ENCODE results near the gene CNTROB. TPM values are rescaled to one million over a fixed set of nuclear protein-coding genes. Genes with fewer than 3 reads are reported as not detected.

Gene CNTROB
- total and polyA plus RNA-seq, 2 of the 4 experiments (the other 2 are of a cell fraction), result 12.7 to 26.4 TPM

DNA sequence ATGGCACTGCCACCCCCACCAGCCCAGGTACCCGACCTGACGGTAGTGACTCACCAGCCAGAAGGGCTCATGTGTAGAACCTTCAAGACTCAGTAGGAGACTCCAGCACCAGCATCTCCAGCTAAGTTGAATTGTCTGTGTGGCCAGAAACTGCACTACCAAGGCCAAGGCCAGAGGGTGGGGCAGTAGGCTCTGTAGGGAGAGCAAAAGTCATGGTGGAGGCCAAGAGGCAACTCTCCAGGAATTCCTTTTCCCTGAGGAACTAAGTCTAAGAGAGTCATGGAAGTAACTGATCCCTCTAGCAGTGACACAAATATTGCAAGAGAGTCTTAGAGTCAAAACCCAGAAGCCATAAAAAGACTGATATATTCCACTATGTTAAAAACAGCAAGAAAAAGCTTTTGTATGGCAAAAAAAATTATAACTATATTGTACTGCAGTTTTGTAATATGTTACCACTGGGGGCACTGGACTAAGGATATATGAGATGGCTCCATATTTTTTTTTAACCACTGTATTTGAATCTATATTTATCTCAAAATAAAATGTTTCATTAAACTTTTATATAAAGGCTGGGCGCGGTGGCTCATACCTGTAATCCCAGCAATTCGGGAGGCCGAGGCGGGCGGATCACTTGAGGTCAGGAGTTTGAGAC is 40.3 kb downstream of the CNTROB start:
- dilution Hi-C loops (cut with HindIII; ENCODE audit: low sequenced_read_pairs, unreplicated experiment) (no loop called here), intact Hi-C loops (cut with micrococcal nuclease) (no loop called here), in situ Hi-C loops (cut with MboI; ENCODE audit: low sequenced_read_pairs) (no loop called here)
- H3K27me3 ChIP-seq (ENCODE audit: control insufficient read depth, insufficient read depth, low read length), result peaks cover 17% of the 10 kb centered on the region
- H2AK5ac ChIP-seq (ENCODE audit: low read depth, low read length), result no peak overlapping the region
- H3K4me3 ChIP-seq (ENCODE audit: insufficient read depth, low read depth, low read length), result no peak overlapping the region
- no peak overlapping the region for H3K9ac ChIP-seq (ENCODE audit: low read depth, low read length)
- POLR2A ChIA-PET (ENCODE audit: unreplicated experiment), result interaction anchor here (0.6 kb wide), 2 partner anchors 15 to 238 kb away, joined by 3 read pairs; partner anchors contain the start of gene AURKB
- H2BK15ac ChIP-seq (ENCODE audit: low read depth, low read length), result no peak overlapping the region
- no peak overlapping the region for H3K4me2 ChIP-seq (ENCODE audit: low read depth, low read length)
- no peak overlapping the region for H2BK120ac ChIP-seq (ENCODE audit: low read depth, low read length)
- no peak overlapping the region for H4K8ac ChIP-seq (ENCODE audit: low read depth in 2 of 2, low read length in 2 of 2)
- no peaks in the 10 kb centered on the region for H3K79me1 ChIP-seq (ENCODE audit: low read depth in 1 of 2, low read length in 2 of 2)
- no peak overlapping the region for H3K27ac ChIP-seq (ENCODE audit: insufficient read depth, low read length)
- TF ChIP-seq NFE2L2 (IDR thresholded peaks at IDR 0.05; ENCODE audit: low read depth, low read length) (no peak), MAZ (IDR thresholded peaks at IDR 0.05; ENCODE audit: borderline replicate concordance, low read depth, low read length) (no peak), CEBPB (IDR thresholded peaks at IDR 0.05; ENCODE audit: low read depth, low read length) (no peak), MXI1 (IDR thresholded peaks at IDR 0.05; ENCODE audit: borderline replicate concordance, low read depth, low read length) (no peak), SMC3 (IDR thresholded peaks at IDR 0.05; ENCODE audit: low read depth, low read length) (no peak)
- TF ChIP-seq, protein P1, sequence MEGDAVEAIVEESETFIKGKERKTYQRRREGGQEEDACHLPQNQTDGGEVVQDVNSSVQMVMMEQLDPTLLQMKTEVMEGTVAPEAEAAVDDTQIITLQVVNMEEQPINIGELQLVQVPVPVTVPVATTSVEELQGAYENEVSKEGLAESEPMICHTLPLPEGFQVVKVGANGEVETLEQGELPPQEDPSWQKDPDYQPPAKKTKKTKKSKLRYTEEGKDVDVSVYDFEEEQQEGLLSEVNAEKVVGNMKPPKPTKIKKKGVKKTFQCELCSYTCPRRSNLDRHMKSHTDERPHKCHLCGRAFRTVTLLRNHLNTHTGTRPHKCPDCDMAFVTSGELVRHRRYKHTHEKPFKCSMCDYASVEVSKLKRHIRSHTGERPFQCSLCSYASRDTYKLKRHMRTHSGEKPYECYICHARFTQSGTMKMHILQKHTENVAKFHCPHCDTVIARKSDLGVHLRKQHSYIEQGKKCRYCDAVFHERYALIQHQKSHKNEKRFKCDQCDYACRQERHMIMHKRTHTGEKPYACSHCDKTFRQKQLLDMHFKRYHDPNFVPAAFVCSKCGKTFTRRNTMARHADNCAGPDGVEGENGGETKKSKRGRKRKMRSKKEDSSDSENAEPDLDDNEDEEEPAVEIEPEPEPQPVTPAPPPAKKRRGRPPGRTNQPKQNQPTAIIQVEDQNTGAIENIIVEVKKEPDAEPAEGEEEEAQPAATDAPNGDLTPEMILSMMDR (conservative IDR thresholded peaks at IDR 0.05; ENCODE audit: low read depth, low read length), result peak; percentile 42
- TF ChIP-seq, protein P2, sequence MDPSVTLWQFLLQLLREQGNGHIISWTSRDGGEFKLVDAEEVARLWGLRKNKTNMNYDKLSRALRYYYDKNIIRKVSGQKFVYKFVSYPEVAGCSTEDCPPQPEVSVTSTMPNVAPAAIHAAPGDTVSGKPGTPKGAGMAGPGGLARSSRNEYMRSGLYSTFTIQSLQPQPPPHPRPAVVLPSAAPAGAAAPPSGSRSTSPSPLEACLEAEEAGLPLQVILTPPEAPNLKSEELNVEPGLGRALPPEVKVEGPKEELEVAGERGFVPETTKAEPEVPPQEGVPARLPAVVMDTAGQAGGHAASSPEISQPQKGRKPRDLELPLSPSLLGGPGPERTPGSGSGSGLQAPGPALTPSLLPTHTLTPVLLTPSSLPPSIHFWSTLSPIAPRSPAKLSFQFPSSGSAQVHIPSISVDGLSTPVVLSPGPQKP (IDR thresholded peaks at IDR 0.05; ENCODE audit: borderline replicate concordance, low read depth, low read length), result no peak
- H2AFZ ChIP-seq (replicated peaks; ENCODE audit: low read length, poor library complexity), result no peak overlapping the region
- H3K9me3 ChIP-seq (ENCODE audit: control insufficient read depth, insufficient read depth, low read length), result peaks cover 9% of the 10 kb centered on the region; the same call in 1 of the 2 replicates
- no peak overlapping the region for H4K5ac ChIP-seq (ENCODE audit: low read depth, low read length)
- no peak overlapping the region for H2BK20ac ChIP-seq (ENCODE audit: low read depth, low read length)
- H2BK5ac ChIP-seq (ENCODE audit: low read depth, low read length, poor library complexity, severe bottlenecking), result no peak overlapping the region
- H2AK9ac ChIP-seq (replicated peaks; ENCODE audit: low read depth, low read length, poor library complexity), result no peak overlapping the region
- CTCF ChIA-PET, result interaction anchor here (0.6 kb wide), 1 partner anchor 15 kb away, joined by 5 read pairs; no protein-coding TSS in a partner anchor
- no peak for DNase-seq
- no peaks in the 10 kb centered on the region for H3K36me3 ChIP-seq (ENCODE audit: control insufficient read depth, insufficient read depth, low read length)
- no peak overlapping the region for H3K14ac ChIP-seq (replicated peaks; ENCODE audit: low read depth, low read length)
- H3K4me1 ChIP-seq (ENCODE audit: control insufficient read depth, insufficient read depth, low read length), result no peaks in the 10 kb centered on the region
- H3K4ac ChIP-seq (ENCODE audit: low read depth, low read length), result no peak overlapping the region
- no peaks in the 10 kb centered on the region for H3K9me1 ChIP-seq (ENCODE audit: insufficient read depth, low read length)
- no peak overlapping the region for H4K91ac ChIP-seq (ENCODE audit: insufficient read depth, low read depth, low read length)
- no peak overlapping the region for H3K18ac ChIP-seq (ENCODE audit: low read depth, low read length)
- no CpG with 5 or more reads among the region's 8 CpGs for WGBS, 2 experiments (ENCODE audit: extremely low coverage in 2 of 2, insufficient read length in 1 of 2)
- H3K23ac ChIP-seq (ENCODE audit: low read depth, low read length), result no peak overlapping the region
- BruUV-seq (replicated peaks), result no TSS peak
- ATAC-seq (ENCODE audit: low read depth), result peak; percentile 32; the same call in 1 of the 2 replicates
- no peak overlapping the region for H3K56ac ChIP-seq (ENCODE audit: extremely low read depth, insufficient read depth, low read length)
- no peaks in the 10 kb centered on the region for H4K20me1 ChIP-seq (ENCODE audit: insufficient read depth, low read length)
